Tibial nerve (tissue), 4 donors: ENCODE data around the gene SH3RF3.

ENCODE experiments used
- EP300 ChIP-seq, 2 donors: sonication (generic); formaldehyde crosslinking; IDR thresholded peaks; one replicate each; pipeline ENCODE4 v1.6.1; 2017; ENCODE audit warnings: antibody characterized with exemption in 2 of 2, mild to moderate bottlenecking in 1 of 2
- TF ChIP-seq, protein P1 (sequence below), 5 experiments: fragments of 200-600 bp in 3 of 5; fragments of 450-650 bp in 2 of 5; sonication (generic) in 3 of 5; IDR thresholded peaks; one replicate each; pipeline ENCODE4 v1.5.1; 2016 to 2019; ENCODE audit warnings: antibody characterized with exemption in 5 of 5, mild to moderate bottlenecking in 3 of 5, moderate library complexity in 2 of 5

DNA sequence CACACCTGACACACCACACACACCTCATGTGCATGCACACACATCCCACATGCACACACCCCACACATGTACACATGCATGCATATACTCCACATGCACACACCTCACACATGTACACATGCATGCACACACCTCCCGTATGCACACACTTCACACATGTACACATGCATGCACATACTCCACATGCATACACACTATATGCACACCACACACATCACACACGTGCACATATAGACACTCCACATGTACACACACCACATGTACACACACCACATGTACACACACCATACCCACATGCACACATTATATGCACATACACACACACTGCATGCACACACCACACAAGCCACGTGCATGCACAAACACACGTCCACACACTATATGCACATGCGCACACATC lies 384.2 kb downstream of the SH3RF3 start:
- TF ChIP-seq, protein P1, sequence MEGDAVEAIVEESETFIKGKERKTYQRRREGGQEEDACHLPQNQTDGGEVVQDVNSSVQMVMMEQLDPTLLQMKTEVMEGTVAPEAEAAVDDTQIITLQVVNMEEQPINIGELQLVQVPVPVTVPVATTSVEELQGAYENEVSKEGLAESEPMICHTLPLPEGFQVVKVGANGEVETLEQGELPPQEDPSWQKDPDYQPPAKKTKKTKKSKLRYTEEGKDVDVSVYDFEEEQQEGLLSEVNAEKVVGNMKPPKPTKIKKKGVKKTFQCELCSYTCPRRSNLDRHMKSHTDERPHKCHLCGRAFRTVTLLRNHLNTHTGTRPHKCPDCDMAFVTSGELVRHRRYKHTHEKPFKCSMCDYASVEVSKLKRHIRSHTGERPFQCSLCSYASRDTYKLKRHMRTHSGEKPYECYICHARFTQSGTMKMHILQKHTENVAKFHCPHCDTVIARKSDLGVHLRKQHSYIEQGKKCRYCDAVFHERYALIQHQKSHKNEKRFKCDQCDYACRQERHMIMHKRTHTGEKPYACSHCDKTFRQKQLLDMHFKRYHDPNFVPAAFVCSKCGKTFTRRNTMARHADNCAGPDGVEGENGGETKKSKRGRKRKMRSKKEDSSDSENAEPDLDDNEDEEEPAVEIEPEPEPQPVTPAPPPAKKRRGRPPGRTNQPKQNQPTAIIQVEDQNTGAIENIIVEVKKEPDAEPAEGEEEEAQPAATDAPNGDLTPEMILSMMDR (IDR thresholded peaks at IDR 0.05) = no peak
- no peak for TF ChIP-seq EP300 (IDR thresholded peaks at IDR 0.05)
